ENCODE measurements around the gene YES1. TPM values are rescaled to one million over a fixed set of nuclear protein-coding genes. Genes with fewer than 3 reads are reported as not detected.
A peak's percentile ranks its signal among the peaks of the same experiment; 100 is the strongest.
"Not testable (repeated sequence)": the region's sequence is repeated elsewhere in the genome, so short reads cannot be mapped to it uniquely, and the experiment has no call there.

Gene YES1
- total RNA-seq, 1 experiment from 2014 or later: 48.4 TPM

DNA sequence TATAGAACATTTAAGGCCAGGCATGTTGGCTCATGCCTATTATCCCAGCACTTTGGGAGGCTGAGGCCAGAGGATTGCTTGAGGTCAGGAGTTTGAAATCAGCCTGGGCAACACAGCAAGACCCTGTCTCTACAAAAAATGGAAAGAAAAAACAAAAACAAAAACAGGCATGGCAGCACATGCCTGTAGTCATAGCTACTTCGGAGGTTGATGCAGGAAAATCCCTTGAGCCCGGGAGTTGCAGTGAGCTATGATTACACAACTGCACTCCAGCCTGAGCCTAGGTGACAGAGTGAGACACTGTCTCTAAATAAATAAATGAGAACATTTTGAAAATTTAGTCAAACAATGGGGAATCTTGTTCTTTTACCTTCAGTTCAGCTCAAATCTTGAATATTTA, 12.1 kb upstream of the YES1 start:
- no peak for DNase-seq (ENCODE audit: low spot score)

DNA sequence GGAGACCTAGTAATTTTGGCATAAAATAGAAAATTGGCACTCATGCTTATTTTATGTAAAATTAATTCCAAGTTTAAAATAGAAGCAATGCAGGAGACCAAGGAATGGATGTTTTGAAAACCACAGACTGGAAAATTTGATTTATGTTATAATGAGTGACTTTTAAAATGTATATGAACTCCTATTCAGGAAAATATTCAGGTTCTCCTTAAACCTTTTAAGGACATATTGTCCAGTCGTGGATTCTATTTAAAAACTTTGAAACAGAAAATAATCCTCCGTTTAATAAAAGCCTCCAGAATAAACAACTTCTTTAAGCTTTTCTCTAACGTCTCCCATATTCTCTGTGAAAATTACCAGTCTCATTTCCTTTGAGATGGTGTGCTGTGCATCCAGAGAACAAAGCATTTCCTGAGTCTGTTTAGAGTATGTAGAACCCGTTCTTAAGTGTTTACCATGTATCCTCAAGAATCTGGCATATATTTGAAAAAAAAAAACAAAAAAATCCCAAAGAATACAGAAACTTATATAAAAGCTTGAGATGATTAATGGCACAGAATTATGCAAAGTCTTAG, 8.6 kb upstream of the YES1 start:
- no peak for DNase-seq (ENCODE audit: low spot score)

DNA sequence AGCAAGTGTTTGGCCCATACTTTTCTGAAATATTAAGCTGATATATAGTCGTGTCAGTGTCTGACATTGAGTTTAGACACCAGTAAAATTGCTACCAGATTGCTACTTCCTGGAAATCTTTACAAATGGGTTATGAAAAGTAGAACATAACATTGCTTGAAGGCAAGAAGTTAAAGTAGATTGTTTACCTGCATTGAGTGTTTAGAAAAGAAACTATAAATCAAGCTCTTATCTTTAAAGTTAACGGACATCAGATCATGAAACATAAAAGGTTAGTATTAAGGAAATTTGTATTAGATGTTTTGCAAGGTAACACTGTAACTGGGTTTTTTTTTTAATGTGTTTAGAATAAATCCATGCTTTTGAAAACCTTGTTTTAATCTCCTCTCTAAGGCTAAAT, 4.8 kb upstream of the YES1 start:
- no peak for DNase-seq (ENCODE audit: low spot score)

DNA sequence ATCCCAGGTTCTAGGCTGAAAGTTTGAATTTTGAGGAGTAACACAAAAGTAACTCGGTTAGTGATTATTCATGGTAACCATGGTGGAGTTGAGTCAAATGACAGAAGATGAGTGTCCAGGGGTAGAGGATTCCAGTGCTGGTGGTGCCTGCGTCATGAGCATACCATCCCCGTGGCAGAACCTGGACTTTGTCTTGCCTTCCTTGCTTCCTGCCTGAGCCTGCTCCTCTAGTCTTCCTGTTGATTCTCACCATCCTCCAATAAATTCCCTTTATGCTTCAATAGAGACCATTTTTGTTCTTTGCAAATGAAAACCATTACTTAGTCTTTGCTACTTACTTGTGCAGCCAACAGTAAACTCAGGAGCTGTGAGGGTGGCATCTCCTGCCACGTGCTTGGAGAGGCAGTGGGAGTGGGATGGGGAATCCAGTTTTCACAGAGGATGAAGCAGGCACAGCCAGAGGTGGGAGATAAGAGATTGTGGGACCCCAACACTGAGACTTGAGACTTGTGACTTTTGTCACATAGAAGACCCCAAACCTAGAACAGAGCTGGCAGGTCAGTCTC, 4.1 kb upstream of the YES1 start:
- DNase-seq (ENCODE audit: low spot score): no peak

DNA sequence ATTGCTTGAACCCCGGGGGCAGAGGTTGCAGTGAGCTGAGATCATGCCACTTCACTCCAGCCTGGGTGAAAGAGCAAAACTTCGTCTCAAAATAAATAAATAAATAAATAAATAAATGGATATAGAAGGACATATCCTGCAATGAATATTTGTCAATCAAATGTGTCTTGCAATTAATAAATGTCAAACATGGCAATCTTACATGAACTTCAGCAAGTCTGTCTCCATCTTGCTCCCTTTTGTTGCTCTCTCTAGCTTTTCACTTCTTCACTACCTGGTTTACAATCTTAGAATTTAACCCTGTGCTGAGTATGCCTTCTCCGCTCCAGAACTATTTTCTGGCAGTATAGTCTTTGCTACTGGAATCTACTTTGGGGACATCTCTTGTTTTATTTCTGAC, 3.3 kb upstream of the YES1 start:
- DNase-seq (ENCODE audit: low spot score): no peak

DNA sequence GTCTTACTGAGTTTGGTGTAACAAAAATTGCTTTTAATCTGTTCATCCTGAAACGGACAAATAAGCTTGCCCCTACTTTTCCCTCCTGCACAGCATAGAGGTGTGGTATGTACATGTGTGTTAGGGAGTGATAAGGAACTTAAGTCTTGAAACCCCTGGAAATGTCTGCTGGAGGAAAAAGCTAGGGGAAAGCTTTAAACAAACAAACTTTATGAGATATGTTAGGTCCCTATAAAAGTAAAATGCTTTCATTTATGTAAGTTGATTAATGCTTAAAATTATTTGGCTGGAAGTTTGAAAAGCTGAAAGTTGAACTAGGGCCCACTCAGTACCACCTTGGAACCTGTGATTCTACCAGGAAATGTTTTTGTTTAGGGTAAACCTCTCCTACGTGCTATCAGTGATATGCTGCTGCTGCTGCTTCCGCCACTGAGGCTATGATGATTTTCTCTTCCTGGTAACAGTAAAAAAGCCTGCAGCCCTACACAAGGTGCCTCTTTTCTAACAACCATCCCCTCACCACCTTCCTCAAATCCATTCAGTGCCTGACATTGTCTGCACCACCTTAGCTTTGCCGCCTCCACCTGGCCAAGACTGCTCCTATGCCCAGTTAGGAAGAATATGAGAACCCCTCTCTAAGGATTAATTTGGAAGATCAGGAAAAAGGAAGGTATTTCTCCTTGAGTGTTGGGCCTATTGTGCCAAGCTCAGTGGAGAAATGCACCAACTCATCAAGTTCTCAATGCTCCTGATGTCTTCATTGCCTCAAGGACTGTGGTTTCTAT, 2.5 kb upstream of the YES1 start:
- DNase-seq (ENCODE audit: low spot score): no peak

DNA sequence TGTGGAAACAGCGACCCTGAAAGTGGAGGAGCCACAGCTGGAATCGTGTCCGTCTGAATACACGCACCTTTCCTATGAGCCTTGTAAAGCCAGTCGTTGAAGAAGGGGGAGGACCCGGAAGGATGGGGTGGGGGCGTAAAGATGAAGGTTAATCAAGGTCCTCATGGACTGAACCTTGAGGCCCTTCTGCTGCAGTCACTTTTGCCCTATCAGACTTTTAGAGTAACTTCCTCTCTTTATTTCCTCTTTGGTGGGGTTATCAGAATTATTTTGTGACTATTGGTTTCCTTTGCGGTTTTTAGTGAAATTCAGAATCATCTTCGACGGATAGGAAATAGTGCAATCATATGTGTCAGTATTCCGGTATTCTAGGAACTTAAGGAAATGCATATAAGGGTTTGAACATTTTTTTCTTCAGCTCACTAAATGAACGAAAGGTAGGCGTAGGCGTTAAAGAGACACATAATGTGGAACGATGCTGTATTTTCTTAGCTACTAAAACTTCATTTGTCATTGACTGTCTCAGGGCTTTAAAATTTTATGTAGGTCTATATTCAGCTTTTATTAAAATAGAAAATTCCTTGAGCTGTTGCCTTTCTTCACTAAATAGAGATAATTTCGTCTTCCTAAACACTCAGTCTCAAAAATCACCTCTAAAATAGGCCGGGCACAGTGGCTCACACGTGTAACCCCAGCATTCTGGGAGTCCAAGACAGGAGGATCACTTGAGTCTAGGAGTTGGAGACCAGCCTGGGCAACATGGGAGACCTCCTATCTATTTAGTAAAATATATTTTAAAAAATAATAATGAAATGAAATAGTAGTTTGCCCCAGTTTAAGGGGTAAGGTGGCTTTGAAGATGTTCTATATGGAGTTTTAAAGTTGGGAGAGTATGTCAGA, 1.4 kb upstream of the YES1 start:
- no peak for DNase-seq (ENCODE audit: low spot score)

DNA sequence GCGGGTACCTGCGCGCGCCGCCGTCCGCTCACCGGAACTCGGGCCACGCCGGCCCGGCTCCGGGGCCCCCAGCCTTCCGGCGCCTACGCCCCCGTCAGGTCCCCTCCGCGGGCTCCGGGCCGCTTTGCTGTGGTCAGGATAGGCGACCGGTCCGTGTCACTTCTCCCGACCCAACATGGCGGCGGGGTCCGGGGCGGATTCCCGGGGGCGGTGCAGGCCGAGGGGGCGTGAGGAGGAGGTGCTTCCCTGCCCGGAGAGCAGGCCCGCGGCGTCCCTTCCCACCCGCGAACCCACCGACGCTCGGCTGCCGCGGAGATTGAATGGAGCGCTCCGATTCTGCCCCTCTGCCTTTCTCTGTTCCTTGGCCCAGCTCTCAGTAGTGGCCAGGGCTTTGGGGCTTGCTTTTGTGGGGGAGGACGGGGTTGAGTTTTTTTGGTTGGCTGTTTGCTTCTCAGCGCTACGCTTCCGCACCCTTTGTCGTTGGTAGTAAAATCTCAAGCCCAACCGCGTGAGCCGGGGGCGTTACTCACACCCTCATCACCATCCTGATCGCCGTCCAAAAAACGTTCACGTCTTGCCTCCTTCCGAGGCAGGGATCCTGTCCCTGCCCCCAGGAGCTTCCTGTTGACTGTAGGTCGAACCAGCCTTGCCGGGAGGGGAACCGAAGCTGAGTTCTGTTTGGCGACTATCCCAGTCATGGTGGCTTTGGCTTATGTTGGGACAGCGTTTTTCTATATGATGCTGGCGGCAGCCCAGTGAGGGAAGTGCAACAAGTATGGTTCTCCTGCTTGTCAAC, 532 bp upstream of the YES1 start:
- peak; percentile 88 for DNase-seq (ENCODE audit: low spot score)

DNA sequence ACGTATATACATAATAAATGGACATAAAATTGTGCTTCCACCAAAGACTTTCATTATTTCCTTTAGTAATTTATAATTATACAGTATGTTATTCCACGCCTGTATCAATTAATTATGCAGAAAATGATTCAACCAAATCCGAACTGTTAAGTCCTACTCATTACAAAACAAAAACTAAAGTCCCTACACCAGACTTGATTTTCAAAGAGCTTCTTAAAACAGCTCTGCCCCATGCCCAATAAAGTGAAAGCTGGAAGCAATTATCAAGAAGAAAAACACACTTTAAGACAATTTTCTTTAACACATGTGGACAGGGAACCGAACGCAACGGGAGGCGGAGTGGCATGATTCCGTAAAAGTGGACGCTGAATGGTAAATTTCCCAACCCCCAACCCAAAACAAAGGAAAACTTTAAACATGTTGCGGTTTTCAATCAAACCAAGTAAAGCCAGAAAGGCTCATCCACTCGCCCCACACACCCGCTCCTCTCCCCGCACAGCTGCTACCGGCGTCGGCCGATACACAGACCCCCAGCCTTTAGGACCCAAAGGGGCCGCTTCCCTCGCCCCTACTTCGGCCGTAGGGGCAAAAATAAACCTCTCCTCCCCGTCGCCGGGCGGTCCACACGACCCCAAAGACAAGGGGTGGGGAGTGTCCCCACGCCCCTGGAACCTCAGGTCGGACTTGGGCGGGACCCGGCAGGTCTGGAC, 705 bp downstream of the YES1 start:
- peak; percentile 48 for DNase-seq (ENCODE audit: low spot score)

DNA sequence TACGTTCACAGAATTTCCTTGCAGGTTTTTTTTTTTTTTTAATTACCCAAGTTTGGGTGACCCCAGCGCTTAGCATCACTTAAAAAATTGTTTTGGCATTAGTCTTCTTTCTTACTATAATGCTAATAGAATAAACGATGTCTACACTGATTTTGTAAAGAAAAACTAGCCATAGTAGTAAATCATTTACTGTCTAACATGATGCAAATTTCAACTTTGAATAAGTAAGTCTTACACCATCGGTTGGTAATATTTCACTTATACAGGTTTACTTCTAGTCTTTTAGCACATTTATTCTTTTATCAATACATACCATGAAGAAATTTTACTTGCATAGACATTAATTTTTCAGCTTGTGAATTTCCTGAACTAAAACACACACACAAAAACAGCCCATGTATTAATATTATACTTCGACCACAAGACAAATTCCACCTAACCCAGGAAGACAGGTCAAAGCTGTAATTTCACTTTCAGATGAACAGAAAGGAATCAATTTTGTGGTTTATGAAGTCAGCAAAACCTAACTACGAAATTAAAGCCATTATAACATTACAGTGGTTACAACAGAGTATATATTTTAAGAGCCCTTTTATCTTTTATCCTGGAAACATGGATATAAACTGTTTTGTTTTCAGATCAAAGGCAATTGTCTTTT, 1.9 kb downstream of the YES1 start:
- peak; percentile 34 for DNase-seq (ENCODE audit: low spot score)

DNA sequence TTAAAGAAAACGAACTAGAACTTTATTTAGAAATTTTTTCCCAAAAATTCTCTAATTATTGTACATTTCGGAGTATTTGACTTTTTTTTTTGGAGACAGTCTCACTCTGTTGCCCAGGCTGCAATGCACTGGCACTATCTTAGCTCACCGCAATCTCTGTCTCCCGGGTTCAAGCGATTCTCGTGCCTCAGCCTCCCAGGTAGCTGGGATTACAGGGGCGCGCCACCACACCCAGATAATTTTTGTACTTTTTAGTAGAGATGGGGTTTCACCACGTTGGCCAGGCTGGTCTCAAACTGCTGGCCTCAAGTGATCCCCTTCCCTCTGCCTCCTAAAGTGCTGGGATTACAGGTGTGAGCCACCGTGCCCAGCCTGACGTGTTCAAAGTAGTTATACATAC, 2.8 kb downstream of the YES1 start:
- DNase-seq (ENCODE audit: low spot score): not testable (repeated sequence)

DNA sequence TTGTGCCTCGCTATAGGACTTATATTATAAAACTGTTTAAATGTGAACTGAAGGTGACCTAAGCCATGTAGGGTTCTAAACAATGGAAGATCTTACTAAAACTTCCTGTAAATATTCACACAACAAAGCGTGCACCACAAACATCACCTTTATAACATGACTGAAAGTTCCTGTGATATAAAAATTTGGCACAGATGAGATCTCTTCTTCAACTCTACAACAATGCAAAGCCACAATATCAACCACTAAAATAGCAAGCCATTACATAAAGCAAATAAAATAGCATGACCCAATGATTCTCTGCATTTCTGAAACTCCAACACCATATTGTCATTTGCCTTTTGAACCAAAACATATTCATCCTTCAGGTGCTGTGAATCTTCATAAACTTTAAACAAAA, 3.5 kb downstream of the YES1 start:
- no peak for DNase-seq (ENCODE audit: low spot score)

DNA sequence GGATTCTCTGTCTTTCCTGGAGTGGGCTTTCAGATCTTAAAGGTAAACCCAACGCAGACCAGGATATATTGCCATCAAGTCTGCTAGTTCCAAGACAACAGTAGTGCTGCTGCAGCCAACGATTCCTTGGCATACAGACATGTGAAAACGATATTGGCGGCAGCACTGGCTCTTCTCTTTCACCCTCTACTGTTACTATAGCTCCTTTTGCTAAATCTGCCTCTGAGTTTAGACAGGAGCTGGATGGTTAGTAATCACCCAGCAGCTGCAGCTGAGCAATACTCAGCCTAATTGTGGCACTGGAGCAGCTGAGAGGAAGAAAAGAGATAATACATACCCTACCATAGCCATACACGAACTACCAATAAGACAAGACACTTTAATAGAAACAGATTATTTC, 4.0 kb downstream of the YES1 start:
- DNase-seq (ENCODE audit: low spot score): no peak

DNA sequence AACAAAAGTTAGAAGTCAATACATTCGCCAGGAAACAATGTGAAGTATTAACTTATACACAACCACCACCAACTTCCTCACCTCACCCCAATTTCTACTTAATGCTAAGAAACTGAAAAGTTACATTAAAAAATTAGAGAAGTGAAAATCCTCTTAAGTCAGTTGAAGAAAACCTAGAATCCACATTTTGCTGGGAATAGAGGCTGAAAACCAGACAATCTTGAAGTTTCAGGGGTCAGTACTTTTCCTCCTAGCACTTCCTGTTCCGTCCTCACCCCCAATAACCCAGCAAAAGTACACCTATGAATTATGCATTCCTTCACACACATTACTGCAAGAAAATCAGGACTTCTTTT, 6.3 kb downstream of the YES1 start:
- no peak for DNase-seq (ENCODE audit: low spot score)

DNA sequence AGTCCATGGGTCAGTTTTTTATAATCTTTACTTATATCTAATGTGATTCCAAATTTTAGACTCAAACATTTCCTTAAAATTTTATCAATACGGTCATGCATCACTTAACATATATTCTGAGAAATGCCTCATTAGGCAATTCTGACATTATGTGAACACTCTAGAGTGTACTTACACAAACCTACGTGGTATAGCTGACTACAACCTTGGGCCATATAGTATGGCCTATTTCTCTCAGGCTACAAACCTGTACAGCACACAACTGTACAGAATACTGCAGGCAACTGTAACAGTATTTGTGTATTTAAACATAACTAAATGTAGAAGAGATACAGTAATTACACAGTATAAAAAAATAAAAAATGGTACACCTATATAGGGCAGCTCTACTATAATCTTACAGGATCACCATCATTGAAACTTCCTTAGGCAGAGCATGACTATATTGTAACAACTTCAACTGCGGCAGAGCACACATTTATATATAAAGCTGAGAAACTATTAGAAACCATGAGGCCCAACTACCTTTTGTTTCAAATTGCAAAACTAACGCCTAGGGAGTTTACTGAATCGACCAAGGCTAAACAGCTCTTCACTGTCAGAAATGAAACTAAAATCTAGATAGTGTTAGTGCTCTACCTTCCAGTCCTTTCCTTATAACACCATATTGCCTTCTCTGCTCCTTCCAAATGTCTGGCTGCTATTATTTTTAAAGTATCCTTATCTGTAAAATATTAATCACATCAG, 6.9 kb downstream of the YES1 start:
- no peak for DNase-seq (ENCODE audit: low spot score)

DNA sequence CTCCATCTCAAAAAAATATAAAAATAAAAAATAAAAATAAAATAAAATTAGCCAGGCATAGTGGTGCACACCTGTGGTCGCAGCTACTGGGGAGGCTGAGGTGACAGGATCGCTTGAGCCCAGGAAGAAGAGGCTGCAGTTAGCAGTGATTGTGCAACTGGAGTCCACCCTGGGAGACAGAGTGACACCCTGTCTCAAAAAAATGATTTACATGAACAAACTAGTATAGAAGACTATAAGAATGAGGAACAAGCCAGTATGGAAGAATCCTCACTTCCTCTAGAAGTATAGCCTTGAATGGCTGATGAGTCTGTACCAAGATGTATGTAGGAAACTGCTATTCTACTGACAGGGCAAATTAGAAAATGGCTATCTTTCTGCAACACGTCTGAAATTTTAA, 10.9 kb downstream of the YES1 start:
- no peak for DNase-seq (ENCODE audit: low spot score)

DNA sequence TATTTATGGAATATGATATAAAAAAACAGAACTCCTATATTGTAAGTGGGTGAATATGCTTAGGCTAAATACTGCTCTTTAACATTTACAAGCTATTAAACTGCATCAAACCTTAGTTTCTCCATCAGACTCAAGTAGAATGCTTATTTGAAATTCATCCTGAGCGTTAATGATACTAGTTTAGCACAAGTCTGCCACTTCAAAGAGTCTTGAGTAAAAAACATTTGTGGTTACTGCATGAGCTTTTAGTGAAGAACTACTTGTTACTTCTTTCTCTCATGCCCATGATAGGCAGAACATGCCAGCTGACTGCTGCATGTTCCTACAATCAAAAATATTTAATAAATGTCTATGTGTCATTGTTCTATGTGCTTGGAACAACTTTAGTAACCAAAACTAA, 12.1 kb downstream of the YES1 start:
- DNase-seq (ENCODE audit: low spot score): no peak

DNA sequence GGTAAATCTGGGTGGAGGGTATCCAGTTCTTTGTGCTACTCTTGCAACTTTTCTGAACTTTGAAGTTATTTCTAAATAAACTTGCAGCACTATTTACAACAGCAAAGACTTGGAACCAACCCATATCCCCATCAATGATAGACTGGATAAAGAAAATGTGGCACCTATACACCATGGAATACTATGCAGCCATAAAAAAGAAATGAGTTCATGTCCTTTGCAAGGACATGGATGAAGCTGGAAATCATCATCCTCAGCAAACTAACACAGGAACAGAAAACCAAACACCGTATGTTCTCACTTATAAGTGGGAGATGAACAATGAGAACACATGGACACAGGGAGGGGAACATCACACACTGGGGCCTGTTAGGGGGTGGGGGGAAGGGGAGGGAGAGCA, 16.7 kb downstream of the YES1 start:
- DNase-seq (ENCODE audit: low spot score): not testable (repeated sequence)

DNA sequence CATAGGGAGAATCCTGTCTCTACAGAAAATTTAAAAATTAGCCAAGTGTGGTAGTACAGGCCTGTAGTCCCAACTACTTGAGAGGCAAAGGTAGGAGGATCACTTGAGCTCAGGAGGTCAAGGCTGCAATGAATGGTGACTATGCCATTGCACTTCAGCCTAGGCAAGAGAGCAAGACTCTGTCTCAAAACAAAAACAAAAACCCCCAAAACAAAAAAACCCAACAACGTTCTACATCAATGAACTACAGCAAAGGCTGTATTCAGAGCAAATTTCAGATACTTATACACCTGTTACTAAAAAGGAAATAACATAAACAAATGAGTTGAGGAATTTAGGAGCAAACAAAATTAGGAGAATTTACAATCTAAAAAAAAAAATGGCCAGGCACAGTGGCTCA, 22.6 kb downstream of the YES1 start:
- DNase-seq (ENCODE audit: low spot score): no peak

DNA sequence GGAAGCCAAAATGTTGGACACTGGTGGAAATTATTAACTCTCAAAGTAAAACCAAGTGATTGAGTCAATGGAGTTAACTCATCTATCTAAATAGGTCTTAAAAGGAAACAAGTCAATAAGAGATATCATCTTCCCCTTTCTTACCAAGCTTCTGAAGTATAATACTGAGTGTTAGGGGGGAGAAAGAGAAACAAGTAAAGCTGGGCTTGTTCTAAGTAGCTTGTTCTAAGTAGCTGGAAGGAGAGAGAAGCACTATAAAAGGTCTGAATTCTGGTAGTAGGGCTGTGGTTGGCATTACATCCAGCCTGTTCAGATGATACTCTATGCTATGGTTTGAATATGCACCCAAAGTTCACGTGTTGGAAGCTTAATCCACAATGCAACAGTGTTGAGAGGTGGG, 26.8 kb downstream of the YES1 start:
- no peak for DNase-seq (ENCODE audit: low spot score)
